Smooth muscle cell (in vitro differentiated cells): ENCODE results near the gene SESN1. TPM values are rescaled to one million over a fixed set of nuclear protein-coding genes. Genes with fewer than 3 reads are reported as not detected.

Experiments used
- DNase-seq: peaks from one replicate; lab custom pipeline; 2025; ENCODE audit not compliant: unreplicated experiment; lab: John Stamatoyannopoulos, UW
- H2AFZ ChIP-seq: fragments of 200-600 bp; sonication (generic); 2 replicates; pipeline ENCODE4 v1.6.0; 2016; ENCODE audit warnings: antibody characterized with exemption, low read depth, mild to moderate bottlenecking
- H3F3A ChIP-seq: fragments of 200-600 bp; sonication (generic); 2 replicates; pipeline ENCODE4 v1.6.0; 2017; ENCODE audit warnings: antibody characterized with exemption, low read depth
- H3K27ac ChIP-seq: fragments of 200-600 bp; sonication (generic); 2 replicates; pipeline ENCODE4 v1.5.1; 2016; ENCODE audit warnings: low read depth, mild to moderate bottlenecking
- H3K27me3 ChIP-seq: fragments of 200-600 bp; sonication (generic); 2 replicates; pipeline ENCODE4 v1.6.1; 2016; ENCODE audit warnings: low read depth, mild to moderate bottlenecking
- H3K36me3 ChIP-seq: fragments of 200-600 bp; sonication (generic); 2 replicates; pipeline ENCODE4 v1.5.1; 2016; ENCODE audit warnings: low read depth
- H3K4me1 ChIP-seq: fragments of 200-600 bp; sonication (generic); 2 replicates; pipeline ENCODE4 v1.5.1; 2016; ENCODE audit warnings: low read depth
- H3K4me2 ChIP-seq: fragments of 200-600 bp; sonication (generic); 2 replicates; pipeline ENCODE4 v1.6.0; 2016; ENCODE audit warnings: mild to moderate bottlenecking
- H3K4me3 ChIP-seq: fragments of 200-600 bp; sonication (generic); 2 replicates; pipeline ENCODE4 v1.5.1; 2016; ENCODE audit warnings: mild to moderate bottlenecking
- H3K79me2 ChIP-seq: fragments of 200-600 bp; sonication (generic); 2 replicates; pipeline ENCODE4 v1.6.0; 2016; ENCODE audit warnings: low read depth, mild to moderate bottlenecking
- H3K9ac ChIP-seq: fragments of 200-600 bp; sonication (generic); 2 replicates; pipeline ENCODE4 v1.6.0; 2016; ENCODE audit warnings: low read depth
- H3K9me3 ChIP-seq: fragments of 200-600 bp; sonication (generic); replicated peaks from 2 replicates; pipeline ENCODE4 v1.5.1; 2016; ENCODE audit warnings: low read depth
- H4K20me1 ChIP-seq: fragments of 200-600 bp; sonication (generic); 2 replicates; pipeline ENCODE4 v1.6.0; 2016; ENCODE audit warnings: low read depth
- WGBS: methylation state at CpG from one replicate; pipeline ENCODE4 v1.1.7; 2016; ENCODE audit warnings: low lambda C conversion rate; 5-methylcytosine and 5-hydroxymethylcytosine counted together
- polyA plus RNA-seq: library from polyadenylated mRNA; unstranded; fragments of >200 nt; fragmentation: Nextera tagmentation; extraction: Ambion mirVana; gene quantifications from 2 replicates; pipeline ENCODE4 v1.2.1, GENCODE V29; 2016
- total RNA-seq: library from RNA; depleted of rRNA; stranded (reverse); fragments of >200 nt; gene quantifications from 2 replicates; pipeline ENCODE4 v1.2.3, GENCODE V29; 2014
- TF ChIP-seq, protein P1 (sequence below): fragments of 200-600 bp; sonication (generic); IDR thresholded peaks from 2 replicates; pipeline ENCODE4 v1.5.1; 2017; ENCODE audit warnings: borderline replicate concordance, mild to moderate bottlenecking, antibody characterized with exemption; ENCODE audit not compliant: insufficient read depth, poor library complexity, severe bottlenecking

SESN1 gene
- total and polyA plus RNA-seq, 2 experiments from 2014 or later = 24.1 to 38.7 TPM

DNA sequence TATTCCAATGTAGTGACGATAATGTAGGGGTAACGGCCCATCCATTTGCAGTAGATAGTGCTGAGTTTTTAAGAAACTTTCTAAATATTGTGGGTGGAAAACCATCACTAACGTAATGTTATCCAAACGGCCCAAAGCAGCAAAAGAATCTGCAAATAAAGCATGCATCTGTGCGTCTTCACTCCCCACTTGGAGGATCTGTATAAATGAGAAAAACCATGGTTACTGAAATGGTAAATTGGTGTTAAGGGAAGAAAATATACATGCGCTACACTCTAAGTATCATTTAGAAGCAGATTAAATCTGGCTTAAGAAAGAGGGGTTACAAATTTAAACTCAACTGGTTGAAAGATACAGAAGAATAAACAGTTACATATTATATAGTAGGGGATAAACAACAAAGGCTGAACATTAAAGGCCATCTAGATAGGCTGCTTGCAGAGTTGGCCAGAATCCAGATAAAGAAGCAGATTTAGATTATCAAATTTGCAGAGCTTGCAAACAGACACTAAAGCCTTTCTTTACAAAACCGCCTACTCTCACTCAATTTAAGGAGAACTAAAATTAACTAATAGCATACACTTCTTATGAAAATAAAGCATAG is 93.3 kb downstream of the SESN1 start:
- Histone ChIP-seq H3K27me3 (no peaks in the 10 kb centered on the region), H3F3A (no peaks in the 10 kb centered on the region), H4K20me1 (peaks cover 53% of the 10 kb centered on the region), H3K79me2 (peaks cover 39% of the 10 kb centered on the region), H3K4me1 (peaks cover 12% of the 10 kb centered on the region), H3K36me3 (peaks cover 6% of the 10 kb centered on the region), H2AFZ (no peak overlapping the region), H3K27ac (peak overlapping the region; percentile 42), H3K9ac (no peak overlapping the region), H3K4me2 (peak overlapping the region; percentile 42), H3K9me3 (no peaks in the 10 kb centered on the region), H3K4me3 (peak overlapping the region; percentile 15)
- no peak for DNase-seq
- TF ChIP-seq, protein P1, sequence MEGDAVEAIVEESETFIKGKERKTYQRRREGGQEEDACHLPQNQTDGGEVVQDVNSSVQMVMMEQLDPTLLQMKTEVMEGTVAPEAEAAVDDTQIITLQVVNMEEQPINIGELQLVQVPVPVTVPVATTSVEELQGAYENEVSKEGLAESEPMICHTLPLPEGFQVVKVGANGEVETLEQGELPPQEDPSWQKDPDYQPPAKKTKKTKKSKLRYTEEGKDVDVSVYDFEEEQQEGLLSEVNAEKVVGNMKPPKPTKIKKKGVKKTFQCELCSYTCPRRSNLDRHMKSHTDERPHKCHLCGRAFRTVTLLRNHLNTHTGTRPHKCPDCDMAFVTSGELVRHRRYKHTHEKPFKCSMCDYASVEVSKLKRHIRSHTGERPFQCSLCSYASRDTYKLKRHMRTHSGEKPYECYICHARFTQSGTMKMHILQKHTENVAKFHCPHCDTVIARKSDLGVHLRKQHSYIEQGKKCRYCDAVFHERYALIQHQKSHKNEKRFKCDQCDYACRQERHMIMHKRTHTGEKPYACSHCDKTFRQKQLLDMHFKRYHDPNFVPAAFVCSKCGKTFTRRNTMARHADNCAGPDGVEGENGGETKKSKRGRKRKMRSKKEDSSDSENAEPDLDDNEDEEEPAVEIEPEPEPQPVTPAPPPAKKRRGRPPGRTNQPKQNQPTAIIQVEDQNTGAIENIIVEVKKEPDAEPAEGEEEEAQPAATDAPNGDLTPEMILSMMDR = no peak
- 29% methylated on average over 7 of the region's 7 CpGs for WGBS

DNA sequence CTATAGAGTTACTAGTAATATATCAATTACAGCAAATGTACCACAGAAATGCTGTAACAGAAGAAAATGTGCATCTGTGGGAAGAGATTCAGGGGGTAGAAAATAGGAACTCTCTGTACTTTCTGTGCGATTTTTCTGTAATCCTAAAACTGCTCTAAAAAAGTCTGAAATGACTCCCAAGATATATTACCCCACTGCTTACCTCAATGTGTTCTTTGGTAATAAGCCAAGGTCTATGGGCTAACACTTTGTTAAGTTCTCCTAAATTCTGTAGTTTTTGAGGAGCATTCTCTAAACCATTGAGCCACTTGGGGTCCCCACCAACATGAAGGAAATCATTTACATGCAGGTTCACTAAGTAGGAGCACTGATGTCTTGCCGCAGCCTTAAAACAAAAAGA is 94.4 kb downstream of the SESN1 start:
- WGBS = 93% methylated on average over 2 of the region's 2 CpGs
- H3K4me1 ChIP-seq = peaks cover 12% of the 10 kb centered on the region
- TF ChIP-seq, protein P1 = no peak

GRCh38 chr6:108999428-108999827 is 95.2 kb downstream of the SESN1 start:
- H3K4me3 ChIP-seq = no peak overlapping the region
- H3K9me3 ChIP-seq = no peaks in the 10 kb centered on the region
- peaks cover 19% of the 10 kb centered on the region for H3K79me2 ChIP-seq
- peaks cover 33% of the 10 kb centered on the region for H4K20me1 ChIP-seq
- no peak for DNase-seq
- H3K9ac ChIP-seq = no peak overlapping the region
- no peak overlapping the region for H3K4me2 ChIP-seq
- peaks cover 12% of the 10 kb centered on the region for H3K4me1 ChIP-seq
- no peak overlapping the region for H3K27ac ChIP-seq
- H2AFZ ChIP-seq = no peak overlapping the region
- H3F3A ChIP-seq = no peaks in the 10 kb centered on the region
- peaks cover 6% of the 10 kb centered on the region for H3K36me3 ChIP-seq
- TF ChIP-seq, protein P1 = no peak
- WGBS = 89% methylated on average over 5 of the region's 5 CpGs
- H3K27me3 ChIP-seq = no peaks in the 10 kb centered on the region

More for the DNA sequence above, 94.4 kb downstream of the SESN1 start:
- DNase-seq = no peak
- no peak overlapping the region for H2AFZ ChIP-seq
- no peak overlapping the region for H3K9ac ChIP-seq
- H3K4me2 ChIP-seq = no peak overlapping the region
- H3F3A ChIP-seq = no peaks in the 10 kb centered on the region
- peaks cover 6% of the 10 kb centered on the region for H3K36me3 ChIP-seq
- H3K9me3 ChIP-seq = no peaks in the 10 kb centered on the region
- H3K79me2 ChIP-seq = peaks cover 27% of the 10 kb centered on the region
- H3K4me3 ChIP-seq = no peak overlapping the region
- peaks cover 42% of the 10 kb centered on the region for H4K20me1 ChIP-seq
- no peaks in the 10 kb centered on the region for H3K27me3 ChIP-seq
- H3K27ac ChIP-seq = peak overlapping the region; percentile 42

GRCh38 chr6:108998485-108998884 is 96.2 kb downstream of the SESN1 start:
- H3K27ac ChIP-seq = no peak overlapping the region
- H2AFZ ChIP-seq = no peak overlapping the region

More at GRCh38 chr6:108998485-108998884, 96.2 kb downstream of the SESN1 start:
- Histone ChIP-seq H3K27me3 (no peaks in the 10 kb centered on the region), H3K4me3 (no peak overlapping the region), H3K9ac (no peak overlapping the region), H3K9me3 (no peaks in the 10 kb centered on the region), H4K20me1 (peaks cover 24% of the 10 kb centered on the region), H3K4me1 (peaks cover 12% of the 10 kb centered on the region), H3K79me2 (peaks cover 9% of the 10 kb centered on the region), H3K4me2 (no peak overlapping the region), H3K36me3 (peaks cover 7% of the 10 kb centered on the region), H3F3A (no peaks in the 10 kb centered on the region)
- no peak for DNase-seq
- 95% methylated on average over 3 of the region's 3 CpGs for WGBS
- TF ChIP-seq, protein P1 = no peak
